Activated B cell treated with CpG ODN at 0.5 μM for 24 hours (primary cell): ENCODE results near the gene RNF10. TPM values are rescaled to one million over a fixed set of nuclear protein-coding genes. Genes with fewer than 3 reads are reported as not detected.

Source experiments
- ATAC-seq: fragments of 200-7000 bp; cut with Tn5 transposase; one replicate; pipeline ENCODE4 v1.10.0; 2021; ENCODE audit warnings: low read depth, mild to moderate bottlenecking, moderate library complexity
- CTCF ChIA-PET: fragments of 350-600 bp; sonication (Branson Sonifier 250); formaldehyde crosslinking; loops from one replicate; lab custom pipeline; 2021; ENCODE audit warnings: antibody characterized with exemption; lab: Charles Lee
- POLR2A ChIA-PET: fragments of 350-600 bp; sonication (Branson Sonifier 250); formaldehyde crosslinking; loops from one replicate; lab custom pipeline; 2021; ENCODE audit warnings: antibody characterized with exemption; lab: Charles Lee
- DNase-seq: peaks from one replicate; pipeline ENCODE4 v3.0.0; 2022
- H3K27ac Mint-ChIP-seq: one replicate; pipeline ENCODE4 v1.8.0; 2020; ENCODE audit warnings: mixed read lengths
- H3K27me3 Mint-ChIP-seq: one replicate; pipeline ENCODE4 v1.8.0; 2021; ENCODE audit warnings: mixed read lengths
- H3K36me3 Mint-ChIP-seq: one replicate; pipeline ENCODE4 v1.8.0; 2021; ENCODE audit warnings: low read depth, mixed read lengths
- H3K4me1 Mint-ChIP-seq: one replicate; pipeline ENCODE4 v1.8.0; 2021; ENCODE audit warnings: mixed read lengths
- H3K4me3 Mint-ChIP-seq: one replicate; pipeline ENCODE4 v1.8.0; 2020; ENCODE audit warnings: mild to moderate bottlenecking, mixed read lengths
- H3K9me3 Mint-ChIP-seq: one replicate; pipeline ENCODE4 v1.8.0; 2020; ENCODE audit warnings: mixed read lengths
- intact Hi-C: fragments of 100-400 bp; cut with micrococcal nuclease; formaldehyde crosslinking; loops from one replicate; pipeline ENCODE4 v1.15.1; 2024
- total RNA-seq: library from RNA; stranded (reverse); gene quantifications from 2 replicates; pipeline ENCODE4 v1.2.3, GENCODE V29; 2022
- TF ChIP-seq, protein P1 (sequence below): fragments of 200-600 bp; IDR thresholded peaks from one replicate; pipeline ENCODE4 v1.8.0; 2022; ENCODE audit warnings: antibody characterized with exemption, mild to moderate bottlenecking

RNF10 gene
- total RNA-seq, 1 donor from 2014 or later: 180 TPM

DNA sequence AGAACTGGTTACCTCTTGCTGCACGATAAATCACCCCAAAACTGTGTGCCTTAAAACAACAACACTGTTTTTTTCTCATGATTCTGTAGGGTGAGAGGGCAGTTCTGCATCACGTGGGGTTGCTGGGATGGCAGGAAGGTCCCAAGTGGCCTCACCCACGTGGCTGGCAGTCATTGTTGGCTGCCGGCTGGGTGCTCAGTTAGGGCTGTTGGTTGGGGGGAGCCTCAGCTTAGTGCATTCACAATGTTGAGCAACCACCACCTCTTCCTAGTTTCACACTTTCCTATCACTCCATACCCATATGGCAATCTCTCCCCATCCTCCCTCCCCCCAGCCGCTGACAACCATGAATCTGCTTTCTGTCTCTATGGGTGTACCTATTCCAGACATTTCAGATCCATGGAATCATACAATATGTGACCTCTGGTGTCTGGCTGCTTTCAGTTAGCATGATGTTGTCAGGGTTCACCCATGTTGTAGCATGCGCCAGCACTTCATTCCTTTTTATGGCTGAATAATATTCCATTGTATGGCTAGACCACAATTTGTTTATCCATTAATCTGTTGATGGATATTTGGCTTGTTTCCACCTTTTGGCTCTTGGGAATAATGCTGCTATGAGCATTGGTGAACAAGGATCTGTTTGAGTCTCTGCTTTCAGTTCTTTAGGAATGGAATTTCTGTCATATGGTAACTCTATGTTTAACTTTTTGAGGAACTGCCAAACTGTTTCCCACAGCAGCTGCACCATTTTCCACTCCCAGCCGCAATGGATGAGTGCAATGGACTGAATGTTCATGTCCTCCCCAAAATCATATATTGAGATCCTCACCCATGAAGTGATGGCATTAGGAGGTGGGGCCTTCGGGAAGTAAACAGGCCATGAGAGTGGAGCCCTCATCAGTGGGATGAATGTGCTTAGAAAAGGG, 58.2 kb downstream of the RNF10 start:
- H3K27ac Mint-ChIP-seq: no peak overlapping the region
- DNase-seq (no peak), ATAC-seq (no peak)
- H3K9me3 Mint-ChIP-seq: no peaks in the 10 kb centered on the region
- ChIA-PET POLR2A (interaction anchor here (0.6 kb wide), 1 partner anchor 214 kb away, joined by 4 read pairs; no protein-coding TSS in a partner anchor), CTCF (no interaction called here)
- no peaks in the 10 kb centered on the region for H3K27me3 Mint-ChIP-seq
- TF ChIP-seq, protein P1, sequence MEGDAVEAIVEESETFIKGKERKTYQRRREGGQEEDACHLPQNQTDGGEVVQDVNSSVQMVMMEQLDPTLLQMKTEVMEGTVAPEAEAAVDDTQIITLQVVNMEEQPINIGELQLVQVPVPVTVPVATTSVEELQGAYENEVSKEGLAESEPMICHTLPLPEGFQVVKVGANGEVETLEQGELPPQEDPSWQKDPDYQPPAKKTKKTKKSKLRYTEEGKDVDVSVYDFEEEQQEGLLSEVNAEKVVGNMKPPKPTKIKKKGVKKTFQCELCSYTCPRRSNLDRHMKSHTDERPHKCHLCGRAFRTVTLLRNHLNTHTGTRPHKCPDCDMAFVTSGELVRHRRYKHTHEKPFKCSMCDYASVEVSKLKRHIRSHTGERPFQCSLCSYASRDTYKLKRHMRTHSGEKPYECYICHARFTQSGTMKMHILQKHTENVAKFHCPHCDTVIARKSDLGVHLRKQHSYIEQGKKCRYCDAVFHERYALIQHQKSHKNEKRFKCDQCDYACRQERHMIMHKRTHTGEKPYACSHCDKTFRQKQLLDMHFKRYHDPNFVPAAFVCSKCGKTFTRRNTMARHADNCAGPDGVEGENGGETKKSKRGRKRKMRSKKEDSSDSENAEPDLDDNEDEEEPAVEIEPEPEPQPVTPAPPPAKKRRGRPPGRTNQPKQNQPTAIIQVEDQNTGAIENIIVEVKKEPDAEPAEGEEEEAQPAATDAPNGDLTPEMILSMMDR: no peak
- H3K4me1 Mint-ChIP-seq: no peaks in the 10 kb centered on the region
- H3K4me3 Mint-ChIP-seq: no peak overlapping the region
- no peaks in the 10 kb centered on the region for H3K36me3 Mint-ChIP-seq
- intact Hi-C loops: no loop called here

DNA sequence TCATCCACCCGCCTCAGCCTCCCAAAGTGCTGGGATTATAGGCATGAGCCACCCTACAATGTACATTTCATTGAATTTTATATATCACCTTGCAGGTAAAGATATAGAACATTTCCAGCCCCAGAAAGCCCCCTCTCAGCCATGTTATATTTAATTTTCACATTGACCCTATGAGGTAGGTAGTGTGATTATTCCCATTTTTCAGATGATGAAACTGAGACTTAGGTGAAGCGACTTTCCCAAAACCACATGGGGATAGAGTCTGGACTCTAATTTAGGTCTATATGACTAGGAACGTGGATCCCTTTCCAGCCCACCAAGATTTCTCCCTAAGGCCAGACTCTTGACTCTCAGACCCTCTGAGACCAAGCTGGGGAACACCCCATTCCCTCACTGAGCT, 62.7 kb downstream of the RNF10 start:
- Mint-ChIP-seq H3K27me3 (peaks cover 8% of the 10 kb centered on the region), H3K27ac (no peak overlapping the region), H3K4me3 (no peak overlapping the region), H3K9me3 (no peaks in the 10 kb centered on the region), H3K36me3 (no peaks in the 10 kb centered on the region), H3K4me1 (no peaks in the 10 kb centered on the region)
- ATAC-seq (no peak), DNase-seq (no peak)
- POLR2A ChIA-PET: no interaction called here
- intact Hi-C loops: no loop called here
- CTCF ChIA-PET: no interaction called here
- TF ChIP-seq, protein P1: no peak

DNA sequence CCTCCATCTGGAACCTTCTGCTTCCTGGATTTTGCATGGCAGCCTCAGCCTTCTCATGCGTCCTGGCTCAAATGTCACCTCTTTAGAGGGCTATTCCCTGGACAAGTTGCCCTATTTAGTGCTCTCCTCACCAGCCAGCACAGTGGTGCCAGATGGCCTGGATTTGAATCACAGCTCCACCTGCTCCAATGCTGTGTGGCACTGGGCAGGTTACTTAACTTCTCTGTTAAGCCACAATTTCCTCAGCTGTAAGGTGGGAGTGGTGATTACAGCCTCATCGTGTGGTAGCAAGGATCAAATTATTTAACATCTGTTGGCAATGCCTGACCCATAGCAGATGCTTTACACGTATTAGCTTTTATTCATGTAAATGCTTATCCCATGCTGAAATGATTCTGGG, 63.7 kb downstream of the RNF10 start:
- DNase-seq: no peak
- no peak overlapping the region for H3K27ac Mint-ChIP-seq
- H3K27me3 Mint-ChIP-seq: peaks cover 12% of the 10 kb centered on the region
- TF ChIP-seq, protein P1: no peak
- H3K4me1 Mint-ChIP-seq: no peaks in the 10 kb centered on the region
- POLR2A ChIA-PET: no interaction called here
- intact Hi-C loops: no loop called here
- no peaks in the 10 kb centered on the region for H3K9me3 Mint-ChIP-seq
- H3K4me3 Mint-ChIP-seq: no peak overlapping the region
- no peak for ATAC-seq
- no peaks in the 10 kb centered on the region for H3K36me3 Mint-ChIP-seq
- CTCF ChIA-PET: no interaction called here

DNA sequence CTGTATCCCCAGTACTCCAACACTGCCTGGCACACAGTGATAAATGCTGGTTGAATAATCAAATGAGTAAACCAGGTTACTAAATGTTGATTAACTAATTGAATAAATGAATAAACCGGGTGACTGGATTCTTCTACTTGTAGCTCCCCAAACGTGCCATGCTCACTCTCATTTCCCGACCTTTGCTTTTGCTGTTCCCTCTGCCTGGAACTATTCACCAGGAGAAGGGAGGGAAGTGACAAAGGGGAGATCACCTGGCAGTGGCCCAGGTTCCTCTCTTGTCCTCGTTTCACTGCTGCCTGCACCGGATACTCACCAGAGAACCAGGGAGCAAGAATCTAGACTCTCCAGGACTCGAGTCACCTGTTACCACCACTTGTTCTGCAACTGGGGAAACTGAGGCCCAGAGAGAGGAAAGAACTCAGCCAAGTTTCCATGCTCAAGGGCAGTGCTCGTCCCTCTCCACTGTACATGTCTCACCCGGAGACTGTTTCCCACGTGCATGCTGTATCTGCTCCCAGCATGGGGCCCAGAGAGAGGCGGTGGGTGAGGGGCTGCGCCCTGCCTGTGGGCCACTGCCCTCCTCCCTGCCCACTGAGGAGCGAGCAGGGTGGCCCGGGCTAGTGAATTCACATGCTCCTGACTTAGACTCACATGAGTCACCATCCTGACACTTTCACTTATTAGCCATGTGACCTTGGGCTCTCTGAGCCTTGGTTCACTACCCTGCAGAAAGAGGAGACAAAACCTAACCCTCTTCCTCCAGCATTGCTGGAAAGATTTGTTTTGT, 64.7 kb downstream of the RNF10 start:
- no peak for ATAC-seq
- H3K4me3 Mint-ChIP-seq: no peak overlapping the region
- CTCF ChIA-PET: no interaction called here

More for the DNA sequence above, 64.7 kb downstream of the RNF10 start:
- TF ChIP-seq, protein P1: no peak
- DNase-seq: no peak
- Mint-ChIP-seq H3K36me3 (no peaks in the 10 kb centered on the region), H3K4me1 (no peaks in the 10 kb centered on the region), H3K27ac (no peak overlapping the region), H3K27me3 (peaks cover 12% of the 10 kb centered on the region), H3K9me3 (no peaks in the 10 kb centered on the region)
- intact Hi-C loops: no loop called here
- POLR2A ChIA-PET: no interaction called here
